Activated CD8-positive, alpha-beta memory T cell treated with anti-CD3 and anti-CD28 coated beads for 4 hours (primary cell): Measurements from ENCODE around the gene KRT20.
"Not testable (repeated sequence)": the region's sequence is repeated elsewhere in the genome, so short reads cannot be mapped to it uniquely, and the experiment has no call there.

Source experiments
- DNase-seq, 2 donors: peaks; one replicate each; pipeline ENCODE4 v3.0.0-alpha.2; 2020; ENCODE audit warnings: low read depth in 2 of 2

The KRT20 gene

GRCh38 chr17:40900809-40901356 lies 15.8 kb upstream of the KRT20 start:
- no peak for DNase-seq

DNA sequence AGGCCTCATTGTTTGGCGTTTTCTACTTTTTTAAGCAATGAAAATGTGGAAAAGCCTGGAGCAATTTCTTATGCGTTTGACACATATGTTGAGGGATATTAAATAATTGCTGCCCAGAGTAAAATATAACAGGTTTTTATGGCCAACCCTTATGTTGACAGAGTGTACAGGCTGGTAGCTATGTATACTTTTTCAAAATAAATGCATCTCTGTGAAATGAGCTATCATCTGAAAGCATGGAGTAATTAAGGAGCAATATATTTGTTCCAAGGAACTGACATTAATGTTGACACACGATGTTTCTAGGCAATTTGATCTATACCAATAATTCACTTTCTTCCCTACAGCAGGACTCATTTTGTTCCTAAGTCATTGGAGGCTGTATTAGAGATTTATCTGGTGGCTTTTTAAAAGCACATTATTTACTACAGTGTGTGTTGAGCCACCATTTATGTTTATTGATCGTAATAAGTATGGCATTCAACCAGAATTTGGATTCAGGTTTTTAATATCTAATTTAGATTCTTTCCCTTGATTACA lies 11.9 kb upstream of the KRT20 start:
- no peak for DNase-seq

DNA sequence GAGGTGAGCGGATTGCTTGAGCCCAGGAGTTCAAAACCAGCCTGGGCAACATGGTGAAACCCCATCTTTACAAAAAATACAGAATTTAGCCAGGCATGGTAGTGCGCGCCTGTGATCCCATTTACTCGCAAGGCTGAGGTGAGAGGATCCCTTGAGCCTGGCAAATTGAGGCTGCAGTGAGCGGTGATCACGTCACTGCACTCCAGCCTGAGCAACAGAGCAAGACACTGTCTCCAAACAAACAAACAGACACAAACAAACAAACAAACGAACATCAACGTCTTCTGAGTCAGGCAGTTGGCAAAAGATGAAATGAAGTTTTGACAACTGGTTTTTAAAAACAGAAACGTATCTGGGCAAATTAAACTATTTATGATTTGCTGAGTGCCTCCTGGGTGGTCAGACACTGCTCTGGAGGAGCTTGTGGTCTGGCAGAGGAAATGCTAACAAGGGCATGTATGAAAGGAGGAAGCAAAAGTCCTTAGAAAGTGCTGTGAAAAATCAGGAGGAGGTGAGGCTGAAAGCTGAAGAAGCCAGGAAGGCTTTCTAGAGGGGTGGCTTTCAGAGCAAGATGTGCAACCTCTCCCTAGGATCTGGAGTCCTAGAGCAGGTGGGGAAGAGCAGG lies 10.2 kb upstream of the KRT20 start:
- DNase-seq: no peak

- no peak for DNase-seq
Measured at GRCh38 chr17:40888196-40888720, 3.2 kb upstream of the KRT20 start.

GRCh38 chr17:40886090-40886489 lies 1.0 kb upstream of the KRT20 start:
- no peak for DNase-seq

- DNase-seq: no peak
Measured at GRCh38 chr17:40883626-40884334, 1.3 kb downstream of the KRT20 start.

- DNase-seq: no peak
Measured at GRCh38 chr17:40883031-40883430, 2.0 kb downstream of the KRT20 start.

DNA sequence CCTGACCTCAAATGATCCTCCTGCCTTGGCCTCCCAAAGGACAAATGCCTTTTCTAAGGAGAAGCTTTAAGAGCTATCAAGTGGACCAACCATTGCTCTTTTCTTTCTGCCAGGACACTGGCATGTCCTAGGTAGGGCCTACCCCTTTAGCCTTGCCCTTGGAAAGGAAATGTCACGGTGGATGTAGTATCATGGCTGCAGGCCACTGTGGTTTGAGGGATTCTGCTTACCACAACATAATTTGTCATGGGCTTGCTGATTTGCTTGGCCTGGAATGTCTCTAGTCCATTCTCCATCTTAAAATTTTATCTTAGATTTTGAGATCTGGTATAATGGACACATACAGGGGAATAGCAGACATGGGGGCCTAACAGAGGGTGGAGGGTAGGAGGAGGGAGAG lies 6.0 kb downstream of the KRT20 start:
- DNase-seq: no peak

DNA sequence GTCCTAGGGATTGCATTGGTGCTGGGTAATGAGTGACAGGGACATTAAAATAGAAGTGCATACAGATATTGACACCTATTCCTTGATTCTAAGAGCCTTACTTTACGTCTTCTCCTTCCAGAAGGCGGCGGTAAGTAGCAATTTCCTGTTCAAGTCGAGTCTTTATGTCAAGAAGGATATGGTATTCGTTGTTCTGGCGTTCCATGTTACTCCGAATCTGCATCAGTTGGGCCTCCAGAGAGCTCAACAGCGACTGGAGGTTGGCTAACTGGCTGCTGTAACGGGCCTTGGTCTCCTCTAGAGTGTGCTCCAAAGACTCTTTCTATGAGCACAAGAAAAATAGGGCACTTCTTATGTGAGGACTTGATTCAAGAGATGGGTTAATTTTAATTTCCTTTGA lies 7.0 kb downstream of the KRT20 start:
- no peak for DNase-seq

GRCh38 chr17:40873801-40874200 lies 11.2 kb downstream of the KRT20 start:
- DNase-seq: no peak

- DNase-seq: no peak
Measured at GRCh38 chr17:40873255-40873654, 11.8 kb downstream of the KRT20 start.

DNA sequence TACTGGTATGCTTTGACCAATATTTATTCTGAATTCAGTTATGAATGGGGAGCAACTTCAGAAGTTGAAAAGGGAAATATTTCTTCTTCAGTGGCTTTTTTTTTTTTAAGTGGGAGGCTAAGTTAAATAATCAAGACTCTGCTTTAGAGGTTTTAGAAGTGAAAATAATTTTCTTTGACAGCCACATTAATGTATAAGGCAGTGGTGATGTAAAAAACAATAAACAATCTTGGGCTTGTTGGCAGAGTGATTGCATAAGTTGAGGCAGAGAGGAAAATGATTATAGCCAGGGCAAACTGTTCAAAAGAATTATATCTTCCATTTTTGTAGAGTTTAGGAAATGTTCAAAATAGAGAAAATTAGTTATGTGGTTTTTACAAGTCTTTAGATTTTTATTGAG lies 12.6 kb downstream of the KRT20 start:
- DNase-seq: no peak

DNA sequence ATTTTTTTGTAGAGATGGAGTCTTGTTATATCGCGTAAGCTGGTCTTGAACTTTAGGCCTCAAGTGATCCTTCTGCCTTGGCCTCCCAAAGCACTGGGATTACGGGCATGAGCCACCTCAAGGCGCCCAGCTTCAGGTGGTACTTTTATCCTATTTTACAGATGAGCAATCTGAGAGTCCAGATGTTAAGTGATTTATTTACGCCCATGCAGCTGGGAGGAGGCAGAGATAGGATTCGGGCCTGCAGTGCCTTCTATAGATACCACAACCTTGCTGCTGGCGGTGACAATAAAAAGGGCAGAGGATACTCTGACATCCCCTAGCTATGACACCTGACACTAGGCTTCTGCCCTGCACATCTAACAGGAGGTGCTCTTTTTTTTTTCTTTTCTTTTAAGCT lies 13.7 kb downstream of the KRT20 start:
- no peak for DNase-seq

- no peak for DNase-seq
Measured at GRCh38 chr17:40870136-40870535, 14.9 kb downstream of the KRT20 start.

GRCh38 chr17:40866838-40867237 lies 18.2 kb downstream of the KRT20 start, which contains the start of gene KRT12:
KRT12 (minus strand) TSS chr17:40867223; CDS start chr17:40867186, 37 bp downstream.
- DNase-seq: no peak

- DNase-seq: no peak
Measured at GRCh38 chr17:40864661-40865390, 20.2 kb downstream of the KRT20 start.

- DNase-seq: no peak
Measured at GRCh38 chr17:40862985-40863733, 21.9 kb downstream of the KRT20 start.

DNA sequence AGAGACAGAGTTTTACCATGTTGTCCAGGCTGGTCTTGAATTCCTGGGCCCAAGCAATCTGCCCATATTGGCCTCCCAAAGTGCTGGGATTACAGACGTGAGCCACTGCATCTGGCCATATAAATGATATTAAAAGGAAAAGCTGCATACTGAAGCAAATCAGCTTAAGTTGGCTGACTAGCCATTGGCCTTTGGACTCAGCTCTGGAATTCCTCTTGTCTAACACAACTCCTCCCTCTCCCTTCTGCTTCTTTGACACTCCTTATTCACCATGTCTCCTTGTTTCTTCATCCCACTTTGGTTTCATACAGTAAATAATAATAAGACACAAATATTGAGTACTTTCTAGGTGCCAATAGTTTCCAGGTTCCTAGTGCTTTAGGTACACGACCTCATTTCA lies 25.5 kb downstream of the KRT20 start:
- DNase-seq: no peak

GRCh38 chr17:40858667-40859066 lies 26.4 kb downstream of the KRT20 start:
- DNase-seq: not testable (repeated sequence)

- no peak for DNase-seq
Measured at GRCh38 chr17:40857535-40857934, 27.5 kb downstream of the KRT20 start.

- DNase-seq: no peak
Measured at GRCh38 chr17:40854175-40854814, 30.7 kb downstream of the KRT20 start.
